HUES6 (cell line): ENCODE measurements around the gene ENPP1.

Experiments
- H3K27ac ChIP-seq: 2 replicates; pipeline ENCODE4 v1.7.0; 2013; ENCODE audit warnings: low read depth, mild to moderate bottlenecking, low read length, inconsistent platforms
- H3K27me3 ChIP-seq: 2 replicates; pipeline ENCODE4 v1.6.1; 2013; ENCODE audit warnings: low read length; ENCODE audit not compliant: control insufficient read depth, insufficient read depth
- H3K36me3 ChIP-seq: 2 replicates; pipeline ENCODE4 v1.6.1; 2013; ENCODE audit warnings: low read length; ENCODE audit not compliant: control insufficient read depth, insufficient read depth
- H3K4me1 ChIP-seq: 2 replicates; pipeline ENCODE4 v1.6.1; 2013; ENCODE audit warnings: low read length; ENCODE audit not compliant: control insufficient read depth, insufficient read depth
- H3K4me3 ChIP-seq: 2 replicates; pipeline ENCODE4 v1.5.1; 2013; ENCODE audit warnings: low read depth, low read length
- H3K9ac ChIP-seq: one replicate; pipeline ENCODE4 v1.6.1; 2013; ENCODE audit warnings: mild to moderate bottlenecking, low read length
- H3K9me3 ChIP-seq: 2 replicates; pipeline ENCODE4 v1.6.1; 2013; ENCODE audit warnings: low read depth, low read length; ENCODE audit not compliant: control insufficient read depth, insufficient read depth

ENPP1 gene

DNA sequence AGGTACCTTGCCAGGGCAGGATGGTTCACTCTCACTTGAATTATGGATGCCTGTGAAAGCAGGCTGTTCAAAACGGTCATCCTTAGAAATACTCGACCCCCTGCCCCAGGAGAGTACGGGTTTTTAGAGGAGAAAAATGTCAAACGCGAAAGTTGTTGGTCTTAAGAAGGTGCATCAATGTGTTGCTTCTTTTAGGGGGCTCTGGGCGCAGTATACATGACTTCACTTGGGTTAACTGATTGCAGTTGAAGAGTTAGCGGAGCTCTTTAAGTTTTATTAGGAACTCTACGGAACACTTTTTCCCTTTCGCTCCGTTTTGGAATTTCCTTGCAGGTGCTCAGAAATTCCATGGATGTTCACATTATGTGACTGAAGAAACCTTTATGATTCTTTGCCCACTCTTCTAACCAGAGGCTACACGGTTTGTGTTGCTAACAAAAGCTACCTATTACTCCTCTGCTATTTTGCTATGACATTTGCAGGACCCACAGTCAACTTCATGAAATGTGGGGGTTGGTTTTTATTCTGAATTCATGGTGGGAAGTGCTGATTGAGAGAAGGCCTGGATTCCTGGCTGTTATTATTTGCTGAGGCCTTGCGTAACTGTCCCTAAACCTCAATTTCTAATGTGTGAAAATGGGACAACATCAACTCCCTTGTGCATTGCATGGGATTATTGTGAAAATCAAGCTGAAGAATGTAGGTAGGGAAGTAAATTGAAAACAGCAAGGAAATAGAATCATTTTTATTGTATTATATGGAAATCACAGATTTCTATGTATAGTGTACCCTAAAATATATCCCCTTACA, 845 bp downstream of the ENPP1 start:
- H3K4me3 ChIP-seq: peak overlapping the region; percentile 76
- H3K27ac ChIP-seq: no peak overlapping the region
- H3K4me1 ChIP-seq: peaks cover 20% of the 10 kb centered on the region
- H3K9me3 ChIP-seq: peaks cover under 1% of the 10 kb centered on the region; the same call in 1 of the 2 replicates
- peaks cover 23% of the 10 kb centered on the region for H3K27me3 ChIP-seq
- no peaks in the 10 kb centered on the region for H3K36me3 ChIP-seq
- H3K9ac ChIP-seq: peak overlapping the region; percentile 83

DNA sequence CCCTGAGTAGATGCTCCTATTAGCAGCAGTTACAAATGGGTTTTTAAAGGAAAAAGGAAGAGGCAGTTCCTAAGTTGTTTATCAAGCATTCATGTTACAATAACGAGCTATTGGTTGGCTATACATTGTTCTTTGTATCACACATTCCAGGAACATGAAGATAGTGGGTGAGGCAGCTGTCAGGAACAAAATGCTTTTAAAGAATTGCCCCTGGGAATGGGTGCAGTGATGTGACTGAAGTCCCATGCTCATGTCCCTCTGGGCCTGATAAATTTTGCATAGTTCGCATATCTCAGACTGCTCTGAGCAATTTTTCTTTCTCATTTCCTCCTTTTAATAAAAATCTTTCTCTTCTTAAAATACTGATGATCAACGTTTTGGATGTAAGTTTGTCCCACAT, 3.7 kb downstream of the ENPP1 start:
- Histone ChIP-seq H3K4me3 (no peak overlapping the region), H3K9ac (no peak overlapping the region), H3K4me1 (peaks cover 20% of the 10 kb centered on the region), H3K9me3 (no peaks in the 10 kb centered on the region), H3K36me3 (no peaks in the 10 kb centered on the region), H3K27me3 (peaks cover 16% of the 10 kb centered on the region), H3K27ac (no peak overlapping the region)

DNA sequence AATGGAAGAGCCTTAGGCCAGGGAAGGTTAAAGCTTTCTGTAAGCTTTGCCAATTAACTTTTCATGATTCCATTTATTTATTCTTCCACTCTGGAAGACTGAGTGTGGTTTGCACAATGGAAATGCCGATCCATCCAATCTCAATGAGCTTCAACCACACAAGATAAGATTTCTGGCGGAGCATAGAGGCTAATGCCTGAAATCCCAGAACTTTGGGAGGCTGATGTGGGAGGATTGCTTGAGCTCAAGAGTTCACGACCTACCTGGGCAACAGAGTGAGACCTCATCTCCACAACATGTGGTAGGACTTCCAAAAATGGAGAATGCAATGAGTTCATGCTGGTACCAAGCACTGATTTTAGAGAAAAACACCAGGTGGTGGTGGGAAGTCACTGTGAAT, 6.2 kb downstream of the ENPP1 start:
- no peaks in the 10 kb centered on the region for H3K27me3 ChIP-seq
- H3K36me3 ChIP-seq: no peaks in the 10 kb centered on the region
- no peak overlapping the region for H3K27ac ChIP-seq
- no peak overlapping the region for H3K9ac ChIP-seq
- H3K4me1 ChIP-seq: peaks cover 17% of the 10 kb centered on the region
- H3K4me3 ChIP-seq: no peak overlapping the region
- no peaks in the 10 kb centered on the region for H3K9me3 ChIP-seq

DNA sequence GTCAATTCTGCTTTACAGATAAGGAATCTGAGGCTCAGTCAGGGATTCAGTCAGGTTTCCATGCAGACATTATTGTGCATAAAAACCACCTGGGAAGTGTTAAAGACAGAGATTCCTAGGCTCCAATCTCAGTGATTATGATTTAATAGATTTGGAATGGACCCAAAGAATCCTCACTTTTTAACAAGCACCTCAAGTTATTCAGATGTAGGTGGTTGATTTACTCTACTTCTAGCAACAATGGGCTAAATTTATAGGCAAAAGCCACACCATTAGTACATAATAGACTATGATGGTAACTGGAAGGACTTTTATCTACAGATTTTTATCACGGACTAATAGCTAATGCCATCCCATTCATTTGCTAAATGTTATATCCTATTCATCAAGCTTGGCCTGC, 9.0 kb downstream of the ENPP1 start:
- Histone ChIP-seq H3K4me1 (no peaks in the 10 kb centered on the region), H3K9me3 (no peaks in the 10 kb centered on the region), H3K27ac (no peak overlapping the region), H3K9ac (no peak overlapping the region), H3K4me3 (no peak overlapping the region), H3K27me3 (no peaks in the 10 kb centered on the region), H3K36me3 (no peaks in the 10 kb centered on the region)

DNA sequence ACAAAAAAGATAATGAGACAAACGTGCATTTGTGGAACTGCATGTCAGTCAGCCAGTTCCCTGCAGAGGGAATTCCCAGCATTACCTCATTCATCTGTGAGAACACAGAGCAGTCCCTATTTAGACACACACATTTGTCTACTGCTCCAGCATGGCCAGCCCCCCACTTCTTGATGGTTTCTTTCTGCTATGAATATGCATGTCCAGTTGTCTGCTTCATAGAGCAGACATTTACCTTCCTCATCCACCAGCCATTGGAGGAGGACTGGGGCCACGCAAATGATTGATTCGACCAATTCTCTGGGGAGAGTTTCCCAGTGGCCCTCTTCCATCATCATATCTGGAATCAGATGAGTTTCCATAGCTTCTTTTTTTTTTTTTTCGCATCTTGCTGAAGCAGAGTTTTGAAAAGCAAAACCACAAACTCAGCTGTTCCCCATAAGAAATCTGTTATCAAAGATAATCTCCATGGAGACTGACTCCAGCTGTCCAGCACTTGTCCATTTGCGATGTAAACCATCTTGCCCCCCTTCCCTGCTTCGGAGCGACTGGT, 11.8 kb downstream of the ENPP1 start:
- Histone ChIP-seq H3K36me3 (no peaks in the 10 kb centered on the region; the same call in 1 of the 2 replicates), H3K9ac (no peak overlapping the region), H3K27ac (no peak overlapping the region), H3K4me3 (no peak overlapping the region), H3K4me1 (no peaks in the 10 kb centered on the region), H3K27me3 (no peaks in the 10 kb centered on the region), H3K9me3 (no peaks in the 10 kb centered on the region)

DNA sequence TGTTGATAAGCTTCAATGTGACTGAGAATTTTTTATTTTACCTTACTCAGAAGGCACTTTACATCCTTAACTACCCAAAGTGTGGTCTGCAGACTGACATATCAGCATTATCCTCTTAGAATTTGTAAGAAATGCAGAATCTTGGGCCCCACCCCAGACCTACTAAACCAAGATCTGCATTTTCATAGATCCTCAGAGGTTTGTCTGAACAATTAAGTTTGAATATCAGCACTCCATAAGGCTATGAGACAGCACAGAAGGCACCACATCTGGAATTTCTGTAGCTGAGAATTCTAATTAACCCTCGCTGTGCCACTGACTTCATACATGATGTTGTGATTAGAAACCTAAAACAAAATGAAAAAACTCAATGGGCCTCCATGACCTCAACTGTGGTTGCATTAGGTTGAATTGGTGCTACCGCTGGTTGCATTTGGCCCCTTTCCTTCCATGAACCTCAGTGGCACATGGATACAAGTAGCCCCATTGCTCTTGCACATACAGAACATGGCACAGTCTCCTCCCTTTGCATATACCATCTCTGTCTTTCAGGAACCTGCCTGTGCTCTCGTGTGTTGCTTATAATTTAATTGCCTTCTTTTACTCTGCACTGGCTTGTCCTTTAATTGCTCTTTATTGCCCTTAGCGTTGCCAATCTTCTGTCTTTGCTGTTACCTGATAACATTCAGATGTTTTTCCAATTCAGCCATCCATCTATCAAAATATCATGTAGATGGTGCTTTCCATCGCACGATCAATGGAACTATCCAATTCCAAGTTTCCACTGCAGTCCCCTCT, 13.4 kb downstream of the ENPP1 start:
- Histone ChIP-seq H3K9me3 (no peaks in the 10 kb centered on the region), H3K4me1 (no peaks in the 10 kb centered on the region), H3K27ac (no peak overlapping the region), H3K27me3 (no peaks in the 10 kb centered on the region), H3K36me3 (no peaks in the 10 kb centered on the region; the same call in 1 of the 2 replicates), H3K9ac (no peak overlapping the region), H3K4me3 (no peak overlapping the region)

DNA sequence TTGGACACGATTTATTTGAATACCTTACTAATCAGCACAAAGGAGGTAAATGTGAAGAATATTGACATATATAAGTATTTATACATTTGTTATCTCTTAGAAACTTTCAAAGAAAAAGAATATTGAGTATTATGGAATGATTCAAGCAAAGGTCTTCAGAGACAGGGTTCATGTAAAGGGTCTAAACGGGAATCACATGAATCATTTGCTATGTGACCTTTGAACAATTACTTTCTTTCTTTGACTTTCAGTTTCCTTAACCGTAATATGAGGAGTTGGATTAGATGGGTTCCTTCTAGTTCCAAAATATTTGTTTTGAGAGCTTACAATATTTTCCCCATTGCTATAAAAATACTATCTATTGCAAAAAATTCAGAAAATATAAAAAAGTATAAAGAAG, 14.3 kb downstream of the ENPP1 start:
- Histone ChIP-seq H3K36me3 (peaks cover 4% of the 10 kb centered on the region), H3K4me1 (no peaks in the 10 kb centered on the region), H3K9ac (no peak overlapping the region), H3K9me3 (no peaks in the 10 kb centered on the region), H3K4me3 (no peak overlapping the region), H3K27ac (no peak overlapping the region), H3K27me3 (no peaks in the 10 kb centered on the region)

DNA sequence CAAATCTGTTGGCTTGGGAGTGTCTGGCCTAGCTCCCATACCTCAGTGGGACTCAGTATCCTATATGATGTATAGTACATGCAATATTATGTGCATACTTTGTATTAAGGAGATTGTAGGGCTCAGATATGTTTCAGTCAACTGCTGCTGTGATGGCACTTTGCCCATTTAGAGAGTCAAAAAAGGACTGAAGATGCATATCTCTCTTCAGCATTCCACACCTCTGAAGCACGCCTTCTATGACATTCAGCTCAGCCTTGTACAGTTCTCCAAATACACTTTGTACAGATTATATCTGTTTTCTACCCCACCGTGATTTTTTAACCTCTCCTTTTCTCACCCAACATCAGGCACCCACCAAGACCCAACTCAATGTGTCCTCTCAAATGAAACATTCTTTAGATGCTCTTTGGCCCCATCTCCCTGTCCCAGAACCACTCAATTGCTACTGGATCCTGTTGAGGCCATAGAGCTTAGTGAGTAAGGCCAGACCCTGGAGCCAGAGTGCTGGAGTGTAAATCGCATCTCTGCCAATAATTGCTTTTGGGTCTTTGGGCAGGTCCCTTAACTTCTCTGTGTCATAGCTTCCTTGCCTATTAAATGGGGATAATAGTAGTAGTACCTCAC, 15.6 kb downstream of the ENPP1 start:
- Histone ChIP-seq H3K27ac (no peak overlapping the region), H3K9ac (no peak overlapping the region), H3K36me3 (peaks cover 13% of the 10 kb centered on the region), H3K27me3 (no peaks in the 10 kb centered on the region), H3K4me1 (no peaks in the 10 kb centered on the region), H3K4me3 (no peak overlapping the region), H3K9me3 (no peaks in the 10 kb centered on the region)

DNA sequence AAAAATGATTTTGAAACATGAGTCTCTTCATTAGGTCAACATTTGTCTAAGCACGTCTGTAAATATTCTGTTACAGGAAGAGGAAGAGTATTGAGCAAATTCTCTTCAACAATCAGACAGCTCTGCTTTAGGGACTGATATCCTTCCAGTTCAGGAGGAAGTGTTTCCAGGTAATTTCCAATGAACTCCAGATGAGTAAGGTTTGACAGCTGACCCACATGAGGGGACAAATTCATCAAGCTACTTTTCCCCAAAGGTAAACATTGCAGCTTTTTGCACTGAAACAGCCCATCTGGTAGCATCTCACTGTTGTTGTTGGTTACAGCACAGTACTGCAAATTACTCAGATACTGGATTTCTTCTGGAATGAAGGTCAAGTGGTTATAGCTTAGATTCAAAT, 18.1 kb downstream of the ENPP1 start:
- peaks cover 13% of the 10 kb centered on the region for H3K36me3 ChIP-seq

DNA sequence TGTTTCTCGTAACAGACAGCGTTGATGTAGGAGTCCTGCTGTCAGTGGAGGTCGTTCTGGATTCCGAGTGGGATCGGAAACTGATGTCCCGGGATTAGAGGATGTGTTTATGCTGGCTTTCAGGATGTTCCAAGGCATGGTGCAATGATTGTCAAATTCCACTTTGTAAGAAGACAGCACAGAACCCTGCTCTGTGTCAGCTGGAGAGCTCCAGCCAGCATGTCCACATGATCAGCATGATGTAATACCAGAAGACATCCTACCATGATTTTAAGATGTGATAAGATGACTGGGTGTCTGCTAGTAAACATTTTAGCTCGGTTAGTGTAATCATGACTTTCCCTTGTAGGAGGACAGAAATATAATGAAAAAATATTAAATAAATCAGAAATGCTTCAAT, 20.3 kb downstream of the ENPP1 start:
- H3K36me3 ChIP-seq: peaks cover 13% of the 10 kb centered on the region
- no peak overlapping the region for H3K4me3 ChIP-seq
- no peak overlapping the region for H3K27ac ChIP-seq
- no peaks in the 10 kb centered on the region for H3K27me3 ChIP-seq
- H3K4me1 ChIP-seq: no peaks in the 10 kb centered on the region
- H3K9ac ChIP-seq: no peak overlapping the region
- H3K9me3 ChIP-seq: no peaks in the 10 kb centered on the region

More for the DNA sequence above, 18.1 kb downstream of the ENPP1 start:
- Histone ChIP-seq H3K9ac (no peak overlapping the region), H3K4me3 (no peak overlapping the region), H3K27me3 (no peaks in the 10 kb centered on the region), H3K4me1 (no peaks in the 10 kb centered on the region), H3K27ac (no peak overlapping the region), H3K9me3 (no peaks in the 10 kb centered on the region)
